ENCODE data around the gene PDE4DIP.
"Not testable (repeated sequence)": the region's sequence is repeated elsewhere in the genome, so short reads cannot be mapped to it uniquely, and the experiment has no call there.

PDE4DIP gene

GRCh38 chr1:148862590-148862989 is 18.4 kb downstream of the PDE4DIP start:
- DNase-seq (ENCODE audit: extremely low spot score); CTCF ChIA-PET; POLR2A ChIA-PET: not testable (repeated sequence)

- CTCF ChIA-PET; POLR2A ChIA-PET; DNase-seq (ENCODE audit: extremely low spot score): not testable (repeated sequence)
These were observed 24.9 kb downstream of the PDE4DIP start for GRCh38 chr1:148868924-148869633.

- POLR2A ChIA-PET; CTCF ChIA-PET; DNase-seq (ENCODE audit: extremely low spot score): not testable (repeated sequence)
These were observed 25.4 kb downstream of the PDE4DIP start for GRCh38 chr1:148869634-148869961.

GRCh38 chr1:148874408-148875388 is 30.5 kb downstream of the PDE4DIP start:
- POLR2A ChIA-PET, CTCF ChIA-PET: not testable (repeated sequence)

GRCh38 chr1:148879812-148880416 is 35.7 kb downstream of the PDE4DIP start:
- CTCF ChIA-PET; POLR2A ChIA-PET; DNase-seq (ENCODE audit: extremely low spot score): not testable (repeated sequence)

More at GRCh38 chr1:148874408-148875388, 30.5 kb downstream of the PDE4DIP start:
- DNase-seq (ENCODE audit: extremely low spot score) = not testable (repeated sequence)

- POLR2A ChIA-PET, CTCF ChIA-PET: not testable (repeated sequence)
These were observed 37.0 kb downstream of the PDE4DIP start for GRCh38 chr1:148881261-148881660.

GRCh38 chr1:148885219-148885618 is 41.0 kb downstream of the PDE4DIP start:
- POLR2A ChIA-PET; DNase-seq (ENCODE audit: extremely low spot score); CTCF ChIA-PET: not testable (repeated sequence)

More at GRCh38 chr1:148881261-148881660, 37.0 kb downstream of the PDE4DIP start:
- not testable (repeated sequence) for DNase-seq (ENCODE audit: extremely low spot score)

- DNase-seq (ENCODE audit: extremely low spot score); POLR2A ChIA-PET; CTCF ChIA-PET: not testable (repeated sequence)
These were observed 42.1 kb downstream of the PDE4DIP start for GRCh38 chr1:148886293-148886692.

GRCh38 chr1:148888597-148888996 is 44.4 kb downstream of the PDE4DIP start:
- POLR2A ChIA-PET; CTCF ChIA-PET; DNase-seq (ENCODE audit: extremely low spot score): not testable (repeated sequence)

- POLR2A ChIA-PET; CTCF ChIA-PET; DNase-seq (ENCODE audit: extremely low spot score): not testable (repeated sequence)
These were observed 45.2 kb downstream of the PDE4DIP start for GRCh38 chr1:148889267-148890074.

GRCh38 chr1:148890075-148890568 is 45.9 kb downstream of the PDE4DIP start:
- POLR2A ChIA-PET; CTCF ChIA-PET; DNase-seq (ENCODE audit: extremely low spot score): not testable (repeated sequence)

- CTCF ChIA-PET; POLR2A ChIA-PET; DNase-seq (ENCODE audit: extremely low spot score): not testable (repeated sequence)
These were observed 50.4 kb downstream of the PDE4DIP start for GRCh38 chr1:148894360-148895352.

GRCh38 chr1:148900026-148900425 is 55.8 kb downstream of the PDE4DIP start:
- CTCF ChIA-PET; DNase-seq (ENCODE audit: extremely low spot score); POLR2A ChIA-PET: not testable (repeated sequence)

GRCh38 chr1:148900691-148901090 is 56.5 kb downstream of the PDE4DIP start:
- DNase-seq (ENCODE audit: extremely low spot score); CTCF ChIA-PET; POLR2A ChIA-PET: not testable (repeated sequence)

- POLR2A ChIA-PET; CTCF ChIA-PET; DNase-seq (ENCODE audit: extremely low spot score): not testable (repeated sequence)
These were observed 57.1 kb downstream of the PDE4DIP start for GRCh38 chr1:148901150-148901952.

- DNase-seq (ENCODE audit: extremely low spot score); CTCF ChIA-PET; POLR2A ChIA-PET: not testable (repeated sequence)
These were observed 57.7 kb downstream of the PDE4DIP start for GRCh38 chr1:148901953-148902341.
